COLO829 (cell line): ENCODE data around the gene SPTAN1.
"Not testable (repeated sequence)": the region's sequence is repeated elsewhere in the genome, so short reads cannot be mapped to it uniquely, and the experiment has no call there.

Experiments used
- DNase-seq: peaks from one replicate; pipeline ENCODE4 v3.0.0; 2012; ENCODE audit warnings: low spot score

The SPTAN1 gene

GRCh38 chr9:128666481-128666941 is 114.1 kb downstream of the SPTAN1 start:
- DNase-seq = not testable (repeated sequence)

GRCh38 chr9:128669786-128670185 is 117.4 kb downstream of the SPTAN1 start:
- no peak for DNase-seq

- DNase-seq = no peak
Measured at GRCh38 chr9:128675382-128675781, 123.0 kb downstream of the SPTAN1 start.

- no peak for DNase-seq
Measured at GRCh38 chr9:128677794-128678193, 125.4 kb downstream of the SPTAN1 start.
